SW 1271 (cell line): ENCODE results near the gene AMBRA1.
"Not testable (repeated sequence)": the region's sequence is repeated elsewhere in the genome, so short reads cannot be mapped to it uniquely, and the experiment has no call there.

Experiments used
- DNase-seq, 2 experiments: peaks; one replicate each; lab custom pipeline; 2025; lab: John Stamatoyannopoulos, UW

The AMBRA1 gene

GRCh38 chr11:46533396-46534100, 60.3 kb downstream of the AMBRA1 start:
- DNase-seq = no peak

DNA sequence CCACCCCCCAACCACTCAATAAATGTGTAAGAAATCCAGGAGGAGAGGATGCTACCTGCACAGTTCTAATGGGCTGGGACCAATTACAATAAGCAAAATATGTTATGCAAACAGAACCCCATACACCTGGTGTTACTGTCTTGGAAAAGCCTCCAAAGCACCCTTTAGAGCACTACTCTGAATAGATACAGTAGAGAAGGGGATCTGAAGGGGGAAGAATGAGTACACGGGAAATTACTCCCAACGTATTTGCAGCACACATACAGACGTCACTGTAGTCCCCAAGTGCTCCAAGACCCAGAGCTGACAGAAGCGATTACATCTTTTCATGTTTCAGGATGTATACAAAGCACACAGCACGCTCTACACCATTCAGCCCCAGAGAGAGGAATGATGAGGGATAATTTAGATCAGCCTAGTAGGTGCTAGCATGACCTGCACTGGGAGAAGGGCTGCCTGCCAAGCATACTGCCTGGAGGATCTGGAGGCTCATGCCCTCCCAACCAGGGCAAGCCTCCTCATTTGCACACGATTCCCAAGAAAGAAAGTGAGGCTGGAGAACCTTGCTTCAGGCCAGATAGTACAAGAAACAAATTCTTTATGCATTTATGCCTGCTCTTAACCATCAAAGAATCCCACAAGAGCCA, 63.8 kb downstream of the AMBRA1 start:
- no peak for DNase-seq

- DNase-seq = peak in 1 of 2 experiments; percentile 54
Observed at GRCh38 chr11:46529095-46529905, 64.5 kb downstream of the AMBRA1 start.

DNA sequence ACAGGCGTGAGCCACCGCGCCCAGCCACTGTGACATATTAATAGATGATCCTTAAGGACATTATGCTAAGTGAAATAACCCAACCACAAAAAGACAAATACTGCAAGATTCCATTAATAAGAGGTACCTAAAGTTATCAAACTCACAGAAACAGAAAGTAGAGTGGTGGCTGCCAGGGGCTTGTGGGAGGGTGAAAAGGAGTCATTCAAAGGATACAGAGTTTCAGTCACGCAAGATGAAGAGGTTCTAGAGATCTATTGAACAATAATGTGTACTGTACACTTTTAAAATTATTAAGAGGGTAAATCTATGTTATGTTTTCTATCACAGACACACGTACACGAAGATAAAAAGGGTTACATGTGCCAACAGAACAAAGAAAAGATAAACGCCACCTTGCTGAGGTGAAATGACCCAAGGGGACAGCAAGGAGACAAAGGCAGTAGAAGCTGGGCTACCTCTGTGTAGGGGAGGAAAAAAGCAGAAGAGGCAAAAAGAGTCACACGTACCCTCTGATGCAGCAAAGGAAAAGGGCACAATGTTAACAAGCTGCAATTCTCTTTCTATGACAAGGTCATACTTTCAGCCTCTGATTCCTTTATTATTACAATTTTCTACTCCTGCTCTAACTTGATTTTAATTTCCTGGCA, 65.3 kb downstream of the AMBRA1 start:
- no peak for DNase-seq

DNA sequence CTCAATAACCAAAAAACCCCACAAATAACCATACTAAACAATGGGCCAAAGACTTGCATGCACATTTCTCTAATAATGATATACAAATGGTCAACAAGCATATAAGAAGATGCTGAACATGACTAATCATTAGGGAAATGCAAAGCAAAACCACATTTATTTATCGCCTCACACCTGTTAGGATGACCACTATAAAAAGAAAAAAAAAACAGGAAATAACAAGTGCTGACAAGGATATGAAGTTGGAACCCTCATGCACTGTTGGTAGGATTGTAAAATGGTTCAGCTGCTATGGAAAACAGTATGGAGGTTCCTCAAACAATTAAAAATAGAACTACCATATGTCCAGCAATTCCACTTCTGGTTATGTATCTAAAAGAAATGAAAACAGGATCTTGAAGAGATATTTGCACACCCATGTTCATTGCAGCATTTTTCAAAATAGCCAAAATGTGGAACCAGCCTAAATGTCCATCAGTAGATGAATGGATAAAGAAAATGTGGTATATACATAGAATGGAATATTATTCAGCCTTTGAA, 66.2 kb downstream of the AMBRA1 start:
- no peak for DNase-seq

DNA sequence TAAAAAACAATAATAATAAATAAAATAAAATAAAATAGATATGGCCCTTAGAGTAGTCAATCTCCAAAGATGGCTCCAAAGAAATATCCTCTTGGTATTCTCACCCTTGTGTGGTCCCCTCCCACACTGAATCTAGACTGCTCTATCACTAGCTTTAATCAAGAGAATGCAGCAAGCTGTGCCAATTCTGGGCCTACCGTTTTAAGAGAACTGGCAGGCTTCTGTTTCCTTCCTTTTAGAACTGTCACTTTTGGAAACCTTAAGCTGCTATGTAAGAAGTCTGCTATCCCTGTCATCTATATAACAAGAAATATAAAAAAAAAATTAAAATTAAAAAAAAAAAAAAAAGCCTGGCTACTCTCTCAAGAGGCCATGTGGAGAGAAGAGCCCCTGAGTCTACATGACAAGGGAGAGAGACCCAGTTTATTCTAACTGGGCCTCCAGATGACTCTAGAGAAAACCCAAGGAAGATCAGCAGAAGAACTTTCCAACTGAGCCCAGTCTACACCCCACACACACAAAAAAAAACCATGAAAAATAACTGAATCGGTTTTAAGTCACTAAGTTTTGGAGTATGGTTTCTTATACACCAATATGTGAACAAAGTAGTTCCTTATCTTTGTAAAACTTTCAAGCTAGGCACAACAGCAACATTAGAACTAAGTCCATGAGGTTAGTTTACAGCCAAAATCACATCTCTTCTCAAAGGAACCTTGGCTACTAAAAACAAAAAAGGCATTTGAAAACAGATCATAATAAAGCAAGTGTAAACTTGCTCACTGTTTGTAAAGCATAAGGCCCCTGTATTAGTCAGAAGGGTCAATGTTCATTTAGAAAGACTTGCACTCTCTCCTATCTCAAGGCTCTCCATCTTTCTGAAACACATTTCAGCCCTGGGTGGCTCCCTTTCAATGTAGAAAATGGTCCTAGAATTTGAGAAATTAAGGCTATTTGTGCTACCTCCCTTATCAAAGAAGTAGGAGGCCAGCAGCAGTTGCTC, 67.3 kb downstream of the AMBRA1 start:
- DNase-seq = no peak

DNA sequence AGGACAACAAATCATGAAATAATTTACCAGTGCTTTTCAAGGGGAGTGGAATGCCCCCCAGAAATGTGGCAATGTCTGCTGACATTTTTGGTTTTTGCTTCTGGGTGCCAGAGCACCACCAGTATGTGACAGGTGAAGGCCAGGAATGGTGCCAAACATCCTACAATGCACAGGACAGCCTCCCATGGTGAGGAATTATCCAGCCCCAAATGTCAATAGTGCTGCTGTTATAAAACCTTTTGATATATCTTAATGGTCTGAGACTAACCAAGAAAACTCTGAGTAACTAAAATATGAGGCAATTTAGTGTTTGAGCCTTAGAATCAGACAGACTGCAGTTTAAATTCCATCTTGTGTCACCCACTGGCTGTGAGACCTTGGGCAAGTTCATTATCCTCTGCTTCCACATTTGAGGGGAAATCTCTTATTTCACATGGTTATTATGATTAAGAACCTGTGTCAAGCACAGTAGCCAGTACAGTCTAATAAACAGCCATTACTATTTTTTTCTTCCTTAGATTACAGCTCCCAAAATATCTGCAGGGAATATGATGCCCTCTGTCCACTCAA, 69.5 kb downstream of the AMBRA1 start:
- no peak for DNase-seq

DNA sequence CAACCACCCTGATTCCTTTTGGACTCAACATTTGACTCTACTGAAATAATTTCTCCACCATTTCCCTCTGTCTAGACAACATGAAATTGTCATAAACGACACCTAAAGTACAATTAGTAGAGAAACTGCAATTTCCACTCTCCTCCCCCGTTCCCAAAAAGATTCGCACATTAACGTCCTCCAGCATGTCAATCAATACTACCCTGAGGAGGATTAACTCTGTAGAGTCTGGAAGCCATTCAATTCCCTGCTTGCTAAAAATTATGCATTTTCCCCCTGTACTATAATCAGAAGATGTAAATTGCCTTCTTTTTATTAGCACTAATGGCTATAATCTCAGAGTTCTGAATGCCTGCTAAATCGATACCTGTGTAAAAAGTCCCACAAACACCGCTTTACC, 70.5 kb downstream of the AMBRA1 start:
- no peak for DNase-seq

DNA sequence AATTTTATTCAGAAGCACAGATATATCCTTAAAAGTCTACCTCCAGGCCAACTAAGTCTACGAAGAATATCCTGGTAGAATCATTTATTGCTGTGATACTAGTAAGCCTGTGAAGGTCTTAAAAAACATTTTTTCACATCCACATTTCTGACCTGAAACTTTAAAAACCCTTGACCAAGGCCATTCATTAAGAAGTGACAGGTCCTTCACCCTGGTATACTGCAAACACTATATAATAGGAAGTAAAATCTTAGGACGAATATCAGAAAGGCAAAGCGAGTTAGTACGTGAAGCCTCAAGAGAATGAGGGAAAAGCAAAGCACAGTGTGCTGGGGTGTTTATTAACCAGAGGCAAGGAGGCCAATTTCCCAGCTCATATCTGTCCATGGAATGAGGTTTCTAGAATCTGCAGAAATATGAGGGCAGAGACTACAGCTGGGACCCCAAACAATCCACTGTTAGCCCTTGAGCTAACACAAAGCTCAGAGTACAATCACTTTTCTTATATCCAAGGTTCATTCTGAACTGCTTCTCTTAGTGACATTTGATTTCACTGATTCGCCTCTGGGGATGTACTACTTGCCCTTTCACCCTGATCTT, 71.0 kb downstream of the AMBRA1 start:
- no peak for DNase-seq

GRCh38 chr11:46521961-46522681, 71.7 kb downstream of the AMBRA1 start:
- no peak for DNase-seq

DNA sequence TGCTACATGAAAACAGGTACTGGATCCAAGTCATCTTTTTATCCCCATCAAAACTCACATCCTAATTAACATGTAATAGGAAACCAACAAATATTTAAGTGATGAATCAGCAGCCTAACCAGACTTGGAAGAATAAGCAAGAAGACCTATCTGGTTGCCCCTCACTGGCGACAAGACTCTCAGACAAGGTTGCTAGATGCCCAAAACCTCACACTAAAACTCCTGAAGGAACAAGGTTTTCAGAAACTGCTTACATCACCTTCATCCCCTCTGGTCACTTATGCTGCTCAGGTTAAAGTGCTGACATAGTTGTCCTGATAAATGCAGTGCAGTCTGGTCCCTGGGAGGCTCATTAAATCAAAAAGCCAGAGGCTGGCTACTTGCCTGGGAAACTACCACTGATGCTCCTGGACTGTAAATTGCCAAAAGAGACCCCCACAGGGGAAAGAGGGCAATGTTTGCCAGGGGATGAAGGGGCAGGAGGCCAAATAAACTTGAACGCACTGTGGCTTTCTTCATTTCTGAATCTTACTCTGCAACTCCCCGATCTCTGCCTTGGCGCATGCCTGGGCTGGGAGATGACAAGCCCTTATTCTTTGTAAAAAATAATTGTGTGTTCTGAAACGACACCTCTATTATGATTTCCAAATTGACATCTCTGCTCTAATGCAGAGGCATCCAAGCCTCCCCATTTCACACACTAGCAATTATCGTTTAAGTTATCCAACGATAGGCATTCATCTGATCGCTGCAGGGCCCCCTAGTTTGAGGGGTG, 72.7 kb downstream of the AMBRA1 start:
- DNase-seq = peak in 1 of 2 experiments; percentile 34

- DNase-seq = no peak
Observed at GRCh38 chr11:46519351-46519750, 74.5 kb downstream of the AMBRA1 start.

- DNase-seq = not testable (repeated sequence)
Observed at GRCh38 chr11:46518928-46519327, 74.9 kb downstream of the AMBRA1 start.

GRCh38 chr11:46514370-46514769, 79.5 kb downstream of the AMBRA1 start:
- no peak for DNase-seq

DNA sequence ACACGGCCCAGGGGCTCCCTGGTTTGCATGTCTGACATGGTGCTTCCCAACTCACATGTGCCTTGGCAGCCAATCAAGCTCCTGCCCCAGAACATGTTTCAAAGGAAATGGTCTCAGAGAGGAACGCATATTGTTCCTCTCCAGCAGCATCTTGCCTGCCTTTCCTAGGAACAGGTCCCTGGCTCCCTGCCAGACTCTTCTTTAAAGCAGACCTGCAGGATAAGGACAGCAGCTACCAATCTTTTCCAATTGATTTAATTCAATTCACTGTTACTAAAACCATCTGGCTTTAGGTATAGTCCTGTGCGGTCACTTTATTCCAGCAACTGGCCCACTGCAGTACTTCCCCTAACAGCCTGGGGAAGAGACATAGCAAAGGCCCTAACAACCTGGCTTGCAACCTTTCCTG, 79.9 kb downstream of the AMBRA1 start:
- DNase-seq = no peak

GRCh38 chr11:46512261-46512881, 81.5 kb downstream of the AMBRA1 start:
- DNase-seq = no peak

DNA sequence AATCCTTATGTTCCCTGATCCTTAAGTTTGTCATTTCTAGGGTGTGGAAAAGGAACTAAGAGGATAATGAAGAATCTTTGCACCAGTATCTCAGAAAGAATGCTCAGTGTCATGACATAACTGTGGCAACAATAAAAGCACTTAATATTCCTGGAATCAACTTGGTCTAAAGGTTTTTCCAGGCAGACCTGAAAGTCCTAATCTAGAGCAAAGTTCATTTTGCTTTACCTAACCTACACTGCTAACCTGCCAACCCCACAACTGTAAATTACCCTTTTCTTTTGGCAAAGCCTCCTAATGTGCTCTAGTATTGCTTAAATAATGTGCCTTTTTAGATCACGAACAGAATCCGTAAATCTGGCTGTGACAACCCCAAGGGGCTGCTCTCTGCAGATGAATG, 82.5 kb downstream of the AMBRA1 start:
- DNase-seq = no peak

DNA sequence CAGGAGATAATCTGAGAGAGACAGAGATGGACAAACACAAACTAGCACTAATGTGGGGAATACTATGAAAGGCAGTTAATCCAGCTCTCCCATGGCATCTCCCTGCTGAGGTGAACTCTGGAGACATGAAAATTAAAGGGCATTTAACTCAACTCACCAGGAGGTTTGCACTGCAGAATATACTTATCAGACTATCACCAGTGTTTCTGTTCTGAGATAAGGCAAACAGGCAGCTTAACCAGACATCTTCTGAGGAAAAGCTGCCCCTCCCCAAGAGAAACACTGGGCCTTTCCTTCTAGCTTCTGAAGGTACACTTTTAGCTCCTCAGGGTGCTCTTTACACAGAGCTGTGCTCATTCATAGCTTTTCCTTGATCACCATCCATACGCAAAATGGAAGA, 85.5 kb downstream of the AMBRA1 start:
- no peak for DNase-seq
